Calu3 (cell line): ENCODE measurements around the gene KCNJ1. TPM values are rescaled to one million over a fixed set of nuclear protein-coding genes. Genes with fewer than 3 reads are reported as not detected.
A peak's percentile ranks its signal among the peaks of the same experiment; 100 is the strongest.

ENCODE experiments used
- BruUV-seq: library from RNA; stranded (reverse); fragments of 400-500 nt; replicated peaks from 2 replicates; lab custom pipeline; 2021; lab: Mats Ljungman, UMichigan
- CTCF ChIA-PET: fragments of 300-600 bp; sonication (Branson Sonifier 250); formaldehyde crosslinking; loops from one replicate; lab custom pipeline; 2022; ENCODE audit warnings: antibody characterized with exemption; lab: Charles Lee
- DNase-seq: peaks from one replicate; pipeline ENCODE4 v3.0.0; 2022
- H3K27ac Mint-ChIP-seq: one replicate; pipeline ENCODE4 v1.8.0; 2022; ENCODE audit warnings: mixed read lengths; ENCODE audit not compliant: unreplicated experiment
- H3K27me3 Mint-ChIP-seq: one replicate; pipeline ENCODE4 v1.8.0; 2022; ENCODE audit warnings: mixed read lengths; ENCODE audit not compliant: unreplicated experiment
- H3K36me3 Mint-ChIP-seq: one replicate; pipeline ENCODE4 v1.8.0; 2022; ENCODE audit warnings: mild to moderate bottlenecking, moderate library complexity, mixed read lengths; ENCODE audit not compliant: insufficient read depth, unreplicated experiment
- H3K4me1 Mint-ChIP-seq: one replicate; pipeline ENCODE4 v1.8.0; 2022; ENCODE audit warnings: mild to moderate bottlenecking, low read depth, mixed read lengths; ENCODE audit not compliant: unreplicated experiment
- H3K4me3 Mint-ChIP-seq: one replicate; pipeline ENCODE4 v1.8.0; 2022; ENCODE audit warnings: mild to moderate bottlenecking, low read depth, moderate library complexity, mixed read lengths; ENCODE audit not compliant: unreplicated experiment
- H3K9me3 Mint-ChIP-seq: one replicate; pipeline ENCODE4 v1.8.0; 2022; ENCODE audit warnings: low read depth, mixed read lengths; ENCODE audit not compliant: unreplicated experiment
- CTCF ChIP-seq: fragments of 200-600 bp; IDR thresholded peaks from one replicate; pipeline ENCODE4 v1.8.0; 2022; ENCODE audit warnings: antibody characterized with exemption; ENCODE audit not compliant: unreplicated experiment
- intact Hi-C: fragments of 100-400 bp; cut with micrococcal nuclease; formaldehyde crosslinking; loops from one replicate; pipeline ENCODE4 v1.10.0; 2022; ENCODE audit not compliant: unreplicated experiment
- total RNA-seq: library from RNA; stranded (reverse); gene quantifications from 2 replicates; pipeline ENCODE4 v1.2.3, GENCODE V29; 2022

The KCNJ1 gene
- total RNA-seq, 1 experiment from 2014 or later: not detected

- H3K9me3 Mint-ChIP-seq: no peaks in the 10 kb centered on the region
- no peak for TF ChIP-seq CTCF
- no peaks in the 10 kb centered on the region for H3K4me1 Mint-ChIP-seq
- intact Hi-C loops: loop anchor here (10.0 kb wide), 1 partner anchor 544 kb away; no protein-coding TSS in a partner anchor
- no peak overlapping the region for H3K4me3 Mint-ChIP-seq
- no peaks in the 10 kb centered on the region for H3K36me3 Mint-ChIP-seq
- CTCF ChIA-PET: no interaction called here
- H3K27me3 Mint-ChIP-seq: no peaks in the 10 kb centered on the region
- H3K27ac Mint-ChIP-seq: no peak overlapping the region
- BruUV-seq: no TSS peak
- no peak for DNase-seq
These were observed 28.0 kb downstream of the KCNJ1 start for GRCh38 chr11:128839081-128839480.

GRCh38 chr11:128837627-128838026 lies 29.5 kb downstream of the KCNJ1 start:
- no peak for DNase-seq
- no peaks in the 10 kb centered on the region for H3K9me3 Mint-ChIP-seq
- no peak for TF ChIP-seq CTCF
- intact Hi-C loops: loop anchor here (2.0 to 10.0 kb wide), 2 partner anchors 543 to 673 kb away; no protein-coding TSS in a partner anchor
- CTCF ChIA-PET: no interaction called here
- H3K4me1 Mint-ChIP-seq: no peaks in the 10 kb centered on the region
- no TSS peak for BruUV-seq
- no peak overlapping the region for H3K27ac Mint-ChIP-seq
- H3K36me3 Mint-ChIP-seq: no peaks in the 10 kb centered on the region
- H3K4me3 Mint-ChIP-seq: no peak overlapping the region
- H3K27me3 Mint-ChIP-seq: no peaks in the 10 kb centered on the region

- CTCF ChIA-PET: no interaction called here
- BruUV-seq: no TSS peak
- peak; percentile 9 for DNase-seq
- H3K4me3 Mint-ChIP-seq: no peak overlapping the region
- intact Hi-C loops: loop anchor here (2.0 to 10.0 kb wide), 2 partner anchors 541 to 671 kb away; no protein-coding TSS in a partner anchor
- no peaks in the 10 kb centered on the region for H3K27me3 Mint-ChIP-seq
- H3K4me1 Mint-ChIP-seq: peaks cover 8% of the 10 kb centered on the region
- H3K9me3 Mint-ChIP-seq: no peaks in the 10 kb centered on the region
- H3K27ac Mint-ChIP-seq: no peak overlapping the region
- TF ChIP-seq CTCF: no peak
- no peaks in the 10 kb centered on the region for H3K36me3 Mint-ChIP-seq
These were observed 31.2 kb downstream of the KCNJ1 start for GRCh38 chr11:128835741-128836430.

- Mint-ChIP-seq H3K36me3 (no peaks in the 10 kb centered on the region), H3K27me3 (no peaks in the 10 kb centered on the region), H3K9me3 (no peaks in the 10 kb centered on the region), H3K4me1 (peaks cover 8% of the 10 kb centered on the region), H3K4me3 (no peak overlapping the region), H3K27ac (no peak overlapping the region)
- intact Hi-C loops: loop anchor here (5.0 to 10.0 kb wide), 3 partner anchors 182 to 677 kb away; no protein-coding TSS in a partner anchor
- no TSS peak for BruUV-seq
- CTCF ChIA-PET: no interaction called here
- no peak for TF ChIP-seq CTCF
- DNase-seq: no peak
These were observed 32.9 kb downstream of the KCNJ1 start for GRCh38 chr11:128834157-128834556.
